Osteoblast (primary cell): ENCODE data around the gene CEBPB. TPM values are rescaled to one million over a fixed set of nuclear protein-coding genes. Genes with fewer than 3 reads are reported as not detected.
A peak's percentile ranks its signal among the peaks of the same experiment; 100 is the strongest.

Experiments used
- DNase-seq: peaks from one replicate; pipeline ENCODE4 v3.0.0; 2011; ENCODE audit warnings: low spot score, mixed read lengths; ENCODE audit not compliant: insufficient read length; ENCODE audit errors: missing footprints
- H2AFZ ChIP-seq: 2 replicates; pipeline ENCODE4 v1.6.0; 2011; ENCODE audit warnings: mild to moderate bottlenecking, low read length
- H3K27ac ChIP-seq: 2 replicates; pipeline ENCODE4 v1.5.1; 2011; ENCODE audit warnings: mild to moderate bottlenecking, low read depth, low read length, moderate library complexity
- H3K27me3 ChIP-seq: 2 replicates; pipeline ENCODE4 v1.6.0; 2012; ENCODE audit warnings: mild to moderate bottlenecking, control low read depth, inconsistent platforms, low read length, moderate library complexity; ENCODE audit not compliant: insufficient read depth
- H3K36me3 ChIP-seq: 2 replicates; pipeline ENCODE4 v1.5.1; 2011; ENCODE audit warnings: mild to moderate bottlenecking, low read length, control low read depth, moderate library complexity; ENCODE audit not compliant: insufficient read depth
- H3K4me1 ChIP-seq: 2 replicates; pipeline ENCODE4 v1.5.1; 2011; ENCODE audit warnings: mild to moderate bottlenecking, low read length, control low read depth, moderate library complexity; ENCODE audit not compliant: insufficient read depth
- H3K4me2 ChIP-seq: 2 replicates; pipeline ENCODE4 v1.6.0; 2011; ENCODE audit warnings: mild to moderate bottlenecking, low read length; ENCODE audit not compliant: insufficient read depth
- H3K4me3 ChIP-seq: fragments of 200-600 bp; sonication (generic); 3 replicates; pipeline ENCODE4 v1.5.1; 2012; ENCODE audit warnings: mild to moderate bottlenecking, low read length, inconsistent platforms; ENCODE audit not compliant: insufficient read depth
- H3K79me2 ChIP-seq: 2 replicates; pipeline ENCODE4 v1.6.0; 2012; ENCODE audit warnings: mild to moderate bottlenecking, low read length, control low read depth, inconsistent platforms; ENCODE audit not compliant: insufficient read depth
- H3K9me3 ChIP-seq: 2 replicates; pipeline ENCODE4 v1.5.1; 2011; ENCODE audit warnings: low read depth, low read length, control low read depth
- H4K20me1 ChIP-seq: 2 replicates; pipeline ENCODE4 v1.6.0; 2012; ENCODE audit warnings: mild to moderate bottlenecking, low read length, control low read depth; ENCODE audit not compliant: insufficient read depth
- CTCF ChIP-seq: IDR thresholded peaks from 2 replicates; pipeline ENCODE4 v1.5.1; 2011; ENCODE audit warnings: mild to moderate bottlenecking, low read depth, low read length, moderate library complexity; ENCODE audit errors: extremely low read depth
- total RNA-seq: library from RNA; depleted of rRNA; stranded (reverse); fragments of >200 nt; gene quantifications from 2 replicates; pipeline ENCODE4 v1.2.3, GENCODE V29; 2012

Gene CEBPB
- total RNA-seq, 1 donor = 79.3 TPM

DNA sequence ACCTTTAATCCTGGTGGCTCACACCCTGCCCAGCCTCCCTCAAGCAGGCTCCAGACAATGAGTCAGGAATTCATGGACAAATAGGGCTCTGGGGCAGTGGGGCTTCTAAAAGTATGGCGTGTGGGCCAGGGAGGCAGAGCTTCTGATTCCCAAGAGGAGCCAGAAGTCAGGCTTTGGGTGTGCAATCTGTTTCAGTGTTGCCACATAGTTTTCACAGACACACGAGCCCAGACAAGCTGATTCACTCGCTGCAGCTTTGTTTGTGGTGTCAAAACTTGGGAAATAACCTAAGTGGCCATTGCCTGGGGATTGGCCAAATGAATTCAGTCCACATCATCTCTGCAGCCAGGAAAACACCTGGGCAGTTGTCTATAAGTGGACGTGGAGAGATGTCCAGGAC is 46.3 kb upstream of the CEBPB start:
- TF ChIP-seq CTCF = no peak
- DNase-seq = peak; percentile 96
- Histone ChIP-seq H3K79me2 (peaks cover 83% of the 10 kb centered on the region), H3K36me3 (peaks cover 56% of the 10 kb centered on the region), H3K4me1 (peaks cover 42% of the 10 kb centered on the region), H3K27me3 (no peaks in the 10 kb centered on the region), H2AFZ (no peak overlapping the region), H3K27ac (peak overlapping the region; percentile 94), H3K9me3 (no peaks in the 10 kb centered on the region), H3K4me2 (no peak overlapping the region), H4K20me1 (peaks cover 18% of the 10 kb centered on the region), H3K4me3 (no peak overlapping the region)

- peak overlapping the region; percentile 94 for H3K27ac ChIP-seq
- no peak overlapping the region for H3K4me2 ChIP-seq
- H3K36me3 ChIP-seq = peaks cover 48% of the 10 kb centered on the region
- H3K27me3 ChIP-seq = no peaks in the 10 kb centered on the region
- H3K79me2 ChIP-seq = peaks cover 83% of the 10 kb centered on the region
- TF ChIP-seq CTCF = no peak
- no peaks in the 10 kb centered on the region for H3K9me3 ChIP-seq
- H3K4me1 ChIP-seq = peaks cover 49% of the 10 kb centered on the region
- peaks cover 22% of the 10 kb centered on the region for H4K20me1 ChIP-seq
- H3K4me3 ChIP-seq = no peak overlapping the region
- no peak overlapping the region for H2AFZ ChIP-seq
- no peak for DNase-seq
Observed at GRCh38 chr20:50145566-50145965, 45.1 kb upstream of the CEBPB start.

DNA sequence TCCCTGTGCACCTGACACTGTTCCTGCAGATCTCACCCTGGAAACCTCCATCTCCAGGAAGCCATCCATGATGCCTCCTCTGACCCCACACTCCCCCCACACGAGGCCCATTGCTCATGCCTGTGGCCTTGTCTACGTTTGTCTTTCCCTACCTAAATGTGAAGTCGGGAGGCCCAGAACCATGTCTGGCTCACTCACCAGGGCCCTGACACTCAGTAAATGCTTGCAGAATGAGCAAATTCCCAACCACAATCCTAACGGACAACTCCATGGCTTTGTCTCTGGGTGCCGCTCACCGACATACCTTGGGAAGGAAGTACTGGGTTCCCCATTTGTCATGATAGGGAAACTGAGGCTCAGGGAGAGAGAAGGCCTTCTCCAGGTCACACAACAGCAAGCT is 44.4 kb upstream of the CEBPB start:
- no peak overlapping the region for H3K4me3 ChIP-seq
- DNase-seq = peak; percentile 71
- peak overlapping the region; percentile 26 for H3K4me2 ChIP-seq
- no peaks in the 10 kb centered on the region for H3K27me3 ChIP-seq
- H3K36me3 ChIP-seq = peaks cover 42% of the 10 kb centered on the region
- peaks cover 22% of the 10 kb centered on the region for H4K20me1 ChIP-seq
- H3K4me1 ChIP-seq = peaks cover 55% of the 10 kb centered on the region
- no peaks in the 10 kb centered on the region for H3K9me3 ChIP-seq
- TF ChIP-seq CTCF = no peak
- H2AFZ ChIP-seq = no peak overlapping the region
- peak overlapping the region; percentile 94 for H3K27ac ChIP-seq
- peaks cover 83% of the 10 kb centered on the region for H3K79me2 ChIP-seq

- Histone ChIP-seq H3K36me3 (peaks cover 37% of the 10 kb centered on the region), H3K4me3 (peak overlapping the region; percentile 19), H2AFZ (no peak overlapping the region), H3K4me1 (peaks cover 58% of the 10 kb centered on the region), H3K79me2 (peaks cover 82% of the 10 kb centered on the region), H3K27me3 (no peaks in the 10 kb centered on the region), H3K9me3 (no peaks in the 10 kb centered on the region), H3K4me2 (peak overlapping the region; percentile 26), H4K20me1 (peaks cover 26% of the 10 kb centered on the region), H3K27ac (peak overlapping the region; percentile 94)
- TF ChIP-seq CTCF = no peak
- DNase-seq = peak; percentile 84
Observed at GRCh38 chr20:50146732-50147662, 43.6 kb upstream of the CEBPB start.
